Upper lobe of right lung (tissue), 1 donor: ENCODE results near the gene TYW3. TPM values are rescaled to one million over a fixed set of nuclear protein-coding genes. Genes with fewer than 3 reads are reported as not detected.

Source experiments
- ATAC-seq: fragments of 200-7000 bp; cut with Tn5 transposase; one replicate; pipeline ENCODE4 v1.9.1; 2020; ENCODE audit warnings: mild to moderate bottlenecking, moderate library complexity
- DNase-seq: peaks from one replicate; pipeline ENCODE4 v3.0.0-alpha.2; 2020
- H3K27ac ChIP-seq: fragments of 200-600 bp; one replicate; pipeline ENCODE4 v1.8.0; 2022
- H3K27me3 ChIP-seq: fragments of 200-600 bp; one replicate; pipeline ENCODE4 v1.8.0; 2022; ENCODE audit warnings: mild to moderate bottlenecking
- H3K36me3 ChIP-seq: fragments of 200-600 bp; one replicate; pipeline ENCODE4 v1.8.0; 2022
- H3K4me1 ChIP-seq: fragments of 200-600 bp; one replicate; pipeline ENCODE4 v1.8.0; 2022
- H3K4me3 ChIP-seq: fragments of 200-600 bp; one replicate; pipeline ENCODE4 v1.8.0; 2022; ENCODE audit warnings: mild to moderate bottlenecking
- H3K9me3 ChIP-seq: fragments of 200-600 bp; one replicate; pipeline ENCODE4 v1.8.0; 2022
- intact Hi-C: fragments of 100-400 bp; cut with DNase I; formaldehyde crosslinking; loops from one replicate; pipeline ENCODE4 v1.11.0; 2022
- total RNA-seq: library from RNA; stranded (reverse); fragmentation: NEBNext Ultra II Directional; extraction: Animal tissue kit (Norgen Biotek cat#: 25700); gene quantifications from one replicate; pipeline ENCODE4 v1.2.1, GENCODE V29; 2021
- TF ChIP-seq, protein P1 (sequence below): fragments of 200-600 bp; IDR thresholded peaks from one replicate; pipeline ENCODE4 v1.8.0; 2022; ENCODE audit warnings: antibody characterized with exemption
- donor health status: DM: no; HTN: yes; CAD: no; lungs with severe emphysema.

TYW3 gene
- total RNA-seq, 1 donor from 2014 or later = 18.4 TPM

DNA sequence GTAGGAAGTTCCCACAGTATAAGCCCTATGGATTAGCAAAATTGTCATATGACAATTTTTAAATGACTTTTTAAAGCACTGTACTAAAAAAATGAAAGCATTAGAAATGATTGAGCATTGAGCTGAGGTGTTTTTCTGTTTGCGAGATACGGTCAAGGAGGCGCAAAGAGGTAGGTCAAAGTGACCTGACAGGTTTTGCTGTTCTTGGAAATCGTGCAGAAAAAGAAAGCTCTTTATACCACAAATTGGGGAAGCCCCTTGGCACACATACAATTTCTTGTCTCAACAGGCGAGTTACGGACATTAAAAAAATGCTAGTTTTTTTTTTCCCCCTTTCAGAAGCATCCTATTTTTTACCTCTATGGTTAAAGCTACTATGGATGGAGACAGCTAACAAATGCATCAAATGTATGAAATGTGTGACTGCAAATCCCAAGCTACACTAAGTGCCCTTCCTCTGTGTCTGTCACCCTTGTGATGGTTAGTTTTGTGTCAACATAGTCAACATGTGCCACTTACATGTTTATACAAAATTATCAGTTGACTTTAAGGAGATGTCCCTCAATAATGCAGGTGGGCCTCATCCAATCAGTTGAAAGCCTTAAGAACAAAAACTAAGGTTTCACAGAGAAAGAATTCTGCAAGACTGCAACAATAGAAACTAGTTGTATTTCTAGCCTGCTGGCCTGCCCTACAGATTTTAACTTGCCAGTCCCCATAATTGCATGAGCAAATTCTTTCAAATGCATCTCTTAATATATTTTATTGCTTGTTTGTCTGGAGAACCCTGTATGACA, 29.4 kb upstream of the TYW3 start:
- no peaks in the 10 kb centered on the region for H3K4me1 ChIP-seq
- H3K27me3 ChIP-seq = no peaks in the 10 kb centered on the region
- no peak overlapping the region for H3K27ac ChIP-seq
- TF ChIP-seq, protein P1, sequence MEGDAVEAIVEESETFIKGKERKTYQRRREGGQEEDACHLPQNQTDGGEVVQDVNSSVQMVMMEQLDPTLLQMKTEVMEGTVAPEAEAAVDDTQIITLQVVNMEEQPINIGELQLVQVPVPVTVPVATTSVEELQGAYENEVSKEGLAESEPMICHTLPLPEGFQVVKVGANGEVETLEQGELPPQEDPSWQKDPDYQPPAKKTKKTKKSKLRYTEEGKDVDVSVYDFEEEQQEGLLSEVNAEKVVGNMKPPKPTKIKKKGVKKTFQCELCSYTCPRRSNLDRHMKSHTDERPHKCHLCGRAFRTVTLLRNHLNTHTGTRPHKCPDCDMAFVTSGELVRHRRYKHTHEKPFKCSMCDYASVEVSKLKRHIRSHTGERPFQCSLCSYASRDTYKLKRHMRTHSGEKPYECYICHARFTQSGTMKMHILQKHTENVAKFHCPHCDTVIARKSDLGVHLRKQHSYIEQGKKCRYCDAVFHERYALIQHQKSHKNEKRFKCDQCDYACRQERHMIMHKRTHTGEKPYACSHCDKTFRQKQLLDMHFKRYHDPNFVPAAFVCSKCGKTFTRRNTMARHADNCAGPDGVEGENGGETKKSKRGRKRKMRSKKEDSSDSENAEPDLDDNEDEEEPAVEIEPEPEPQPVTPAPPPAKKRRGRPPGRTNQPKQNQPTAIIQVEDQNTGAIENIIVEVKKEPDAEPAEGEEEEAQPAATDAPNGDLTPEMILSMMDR = no peak
- peaks cover 58% of the 10 kb centered on the region for H3K36me3 ChIP-seq
- peak; percentile 49 for ATAC-seq
- no peaks in the 10 kb centered on the region for H3K9me3 ChIP-seq
- no peak overlapping the region for H3K4me3 ChIP-seq
- DNase-seq = no peak
- intact Hi-C loops = no loop called here

DNA sequence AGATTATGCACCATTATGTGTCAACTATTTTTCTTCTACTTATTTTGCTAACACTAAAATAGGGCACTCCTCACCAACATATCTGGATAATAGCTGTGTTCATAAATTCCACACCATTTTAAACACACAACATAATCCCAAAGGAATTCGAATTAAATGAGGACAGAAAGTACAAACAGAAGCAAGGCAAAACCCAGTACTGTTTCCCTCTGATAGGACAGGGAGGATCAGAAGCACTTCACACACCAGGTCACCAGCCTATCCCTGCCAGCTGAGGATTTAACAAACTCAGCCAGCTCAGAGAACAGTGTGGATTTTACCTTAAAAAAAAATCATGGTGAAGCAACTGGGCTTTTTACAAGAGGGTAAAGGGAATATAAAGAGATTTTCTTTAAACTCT, 20.1 kb upstream of the TYW3 start:
- TF ChIP-seq, protein P1 = no peak
- no peaks in the 10 kb centered on the region for H3K9me3 ChIP-seq
- intact Hi-C loops = no loop called here
- no peaks in the 10 kb centered on the region for H3K27me3 ChIP-seq
- ATAC-seq (peak; percentile 60), DNase-seq (no peak)
- H3K27ac ChIP-seq = no peak overlapping the region
- H3K4me3 ChIP-seq = no peak overlapping the region
- H3K36me3 ChIP-seq = peaks cover 71% of the 10 kb centered on the region
- no peaks in the 10 kb centered on the region for H3K4me1 ChIP-seq

DNA sequence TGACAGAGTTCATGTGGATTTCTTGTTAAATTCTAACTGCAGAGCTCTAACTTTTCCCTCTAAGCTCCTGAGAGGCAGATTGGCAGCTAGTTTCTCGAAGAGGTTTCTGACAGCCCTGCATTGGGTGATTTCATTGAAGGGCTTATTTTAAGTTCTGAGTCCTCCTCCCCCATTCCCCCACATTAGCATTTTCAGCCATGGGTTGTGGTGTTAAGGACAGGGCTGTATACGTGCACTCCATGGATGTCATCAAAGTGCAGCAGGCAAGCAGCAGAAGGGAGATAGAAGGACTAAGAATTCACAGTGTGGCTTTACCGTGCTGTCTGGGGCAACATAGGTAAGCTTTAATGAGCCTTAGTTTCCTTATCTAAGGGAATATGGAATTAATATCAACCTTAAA, 19.1 kb upstream of the TYW3 start:
- Histone ChIP-seq H3K27ac (no peak overlapping the region), H3K27me3 (no peaks in the 10 kb centered on the region), H3K4me3 (no peak overlapping the region), H3K36me3 (peaks cover 71% of the 10 kb centered on the region), H3K4me1 (no peaks in the 10 kb centered on the region), H3K9me3 (no peaks in the 10 kb centered on the region)
- intact Hi-C loops = no loop called here
- ATAC-seq (no peak), DNase-seq (no peak)
- TF ChIP-seq, protein P1 = no peak

DNA sequence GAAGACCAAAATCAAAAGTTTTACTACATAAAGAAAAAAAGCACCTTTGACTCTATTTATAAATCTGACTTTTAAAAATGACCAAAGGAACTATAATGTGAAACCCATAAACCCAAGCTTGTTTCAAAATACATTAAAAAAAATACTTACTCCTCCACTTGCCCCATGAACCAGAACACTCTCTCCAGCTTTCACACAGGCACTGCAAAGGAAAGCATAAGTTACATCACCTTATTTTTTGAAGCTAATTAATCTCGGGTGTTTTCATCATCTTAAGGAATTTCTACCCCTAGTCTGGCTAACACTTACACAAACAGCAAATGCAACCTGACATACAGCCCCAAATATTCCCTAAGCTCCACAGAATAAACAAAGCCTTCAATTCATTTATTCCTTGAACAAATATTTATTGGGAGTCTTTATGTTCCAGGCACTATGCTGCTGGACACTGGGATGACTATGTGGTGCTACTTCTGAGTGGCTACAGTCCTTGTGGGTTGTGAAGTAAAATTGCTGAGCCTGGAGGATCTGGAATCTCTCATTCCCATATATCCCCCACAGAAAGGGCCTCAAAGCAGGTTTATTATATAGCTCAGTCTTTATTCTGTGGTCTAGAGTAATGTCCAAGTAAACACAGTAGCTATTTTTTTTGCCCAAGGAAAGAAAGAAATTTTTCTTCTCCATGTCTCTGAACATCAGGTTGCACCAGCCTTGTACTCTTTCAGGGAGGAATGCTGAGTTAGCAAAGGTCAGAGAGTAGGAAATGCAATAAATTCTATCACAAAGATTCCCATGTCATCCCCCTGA, 18.3 kb upstream of the TYW3 start:
- Histone ChIP-seq H3K27me3 (no peaks in the 10 kb centered on the region), H3K27ac (no peak overlapping the region), H3K36me3 (peaks cover 71% of the 10 kb centered on the region), H3K4me3 (no peak overlapping the region), H3K4me1 (no peaks in the 10 kb centered on the region), H3K9me3 (no peaks in the 10 kb centered on the region)
- ATAC-seq = no peak
- intact Hi-C loops = no loop called here
- TF ChIP-seq, protein P1 = no peak
- DNase-seq = no peak

DNA sequence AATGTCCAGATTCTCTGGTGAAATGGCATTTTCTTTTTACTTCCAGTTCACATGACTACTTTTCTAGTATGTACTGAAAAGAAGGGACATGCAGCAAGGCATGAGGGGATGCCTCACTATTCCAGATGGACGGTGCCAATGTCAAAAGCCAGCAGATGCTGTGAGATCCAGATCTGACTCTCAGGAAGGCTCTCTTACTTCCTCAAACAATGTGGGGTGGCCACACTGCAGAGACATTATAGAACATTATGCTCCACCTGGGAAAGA, 17.8 kb upstream of the TYW3 start:
- TF ChIP-seq, protein P1 = no peak
- ATAC-seq = no peak
- Histone ChIP-seq H3K4me3 (no peak overlapping the region), H3K27me3 (no peaks in the 10 kb centered on the region), H3K36me3 (peaks cover 73% of the 10 kb centered on the region), H3K27ac (no peak overlapping the region), H3K4me1 (no peaks in the 10 kb centered on the region), H3K9me3 (no peaks in the 10 kb centered on the region)
- no peak for DNase-seq
- intact Hi-C loops = no loop called here
